Measurements from ENCODE around the gene EIF2B5. TPM values are rescaled to one million over a fixed set of nuclear protein-coding genes. Genes with fewer than 3 reads are reported as not detected.

The EIF2B5 gene
- total and polyA plus RNA-seq, 2 of the 13 experiments (the other 11 are each of a cell fraction or from before 2014, with no cell fraction given): 38.4 to 60.2 TPM

- TF ChIP-seq KIAA2018 (CRISPR knock-in tag; IDR thresholded peaks at IDR 0.05; ENCODE audit: borderline replicate concordance): no peak
- TF ChIP-seq MAX (IDR thresholded peaks at IDR 0.05): peak; percentile 95
- TF ChIP-seq KDM2A (CRISPR knock-in tag; IDR thresholded peaks at IDR 0.05; ENCODE audit: borderline replicate concordance, low read depth): peak; percentile 98
- TF ChIP-seq CHCHD3 (CRISPR knock-in tag; IDR thresholded peaks at IDR 0.05): no peak
- TF ChIP-seq ZNF20 (CRISPR knock-in tag; IDR thresholded peaks at IDR 0.05): no peak
- TF ChIP-seq KMT2B (CRISPR knock-in tag; IDR thresholded peaks at IDR 0.05): 0 out of 2 replicates have a peak, but pooled peaks have one; percentile 31
- TF ChIP-seq ZC3H4 (CRISPR knock-in tag; IDR thresholded peaks at IDR 0.05; ENCODE audit: borderline replicate concordance): no peak
- no peak for TF ChIP-seq E2F2 (CRISPR knock-in tag; IDR thresholded peaks at IDR 0.05; ENCODE audit: borderline replicate concordance)
- TF ChIP-seq CERS6 (CRISPR knock-in tag; IDR thresholded peaks at IDR 0.05): no peak
- TF ChIP-seq ZBTB21 (CRISPR knock-in tag; IDR thresholded peaks at IDR 0.05): no peak; the same call in 1 of the 2 replicates
- peak; percentile 44; the same call in 1 of the 2 replicates for TF ChIP-seq PHF21A (CRISPR knock-in tag; IDR thresholded peaks at IDR 0.05)
- TF ChIP-seq ZNF33A (CRISPR knock-in tag; IDR thresholded peaks at IDR 0.05; ENCODE audit: borderline replicate concordance): no peak
- no peak for TF ChIP-seq ZNF383 (CRISPR knock-in tag; IDR thresholded peaks at IDR 0.05; ENCODE audit: borderline replicate concordance)
- no peak for TF ChIP-seq POGK (CRISPR knock-in tag; conservative IDR thresholded peaks at IDR 0.05)
- peak; percentile 35; the same call in 1 of the 2 replicates for TF ChIP-seq NFYC (CRISPR knock-in tag; IDR thresholded peaks at IDR 0.05)
Measured at GRCh38 chr3:184185461-184186183, 50.5 kb downstream of the EIF2B5 start (continued).
